HEK293T (cell line): ENCODE results near the gene NEMP2.

Experiments
- CTCF ChIA-PET: fragments of 350-600 bp; formaldehyde crosslinking; extraction: SDS; loops from one replicate; lab custom pipeline; 2021; ENCODE audit warnings: antibody characterized with exemption, inconsistent platforms; lab: Yijun Ruan, JAX
- POLR2A ChIA-PET: fragments of 350-600 bp; formaldehyde crosslinking; extraction: SDS; loops from one replicate; lab custom pipeline; 2020; ENCODE audit warnings: antibody characterized with exemption, inconsistent platforms; lab: Yijun Ruan, JAX
- DNase-seq: peaks from one replicate; pipeline ENCODE4 v3.0.0; 2012; ENCODE audit warnings: mixed read lengths; ENCODE audit errors: extremely low spot score
- ARNT ChIP-seq: fragments of 450-650 bp; IDR thresholded peaks from 2 replicates; pipeline ENCODE4 v1.6.1; 2017; ENCODE audit warnings: mild to moderate bottlenecking
- BHLHE40 ChIP-seq: fragments of 450-650 bp; IDR thresholded peaks from 2 replicates; pipeline ENCODE4 v1.6.1; 2016; ENCODE audit warnings: mild to moderate bottlenecking, moderate library complexity, borderline replicate concordance
- CTBP1 ChIP-seq: fragments of 450-650 bp; IDR thresholded peaks from 2 replicates; pipeline ENCODE4 v1.6.1; 2016; ENCODE audit warnings: borderline replicate concordance
- ELF4 ChIP-seq: fragments of 450-650 bp; IDR thresholded peaks from 2 replicates; pipeline ENCODE4 v1.6.1; 2017; ENCODE audit warnings: antibody characterized with exemption
- FOXA1 ChIP-seq: fragments of 450-650 bp; IDR thresholded peaks from 2 replicates; pipeline ENCODE4 v1.6.1; 2016; ENCODE audit warnings: mild to moderate bottlenecking
- FOXK2 ChIP-seq: fragments of 450-650 bp; IDR thresholded peaks from 2 replicates; pipeline ENCODE4 v1.6.1; 2016; ENCODE audit warnings: mild to moderate bottlenecking
- FOXM1 ChIP-seq: fragments of 450-650 bp; IDR thresholded peaks from 2 replicates; pipeline ENCODE4 v1.6.1; 2017; ENCODE audit warnings: mild to moderate bottlenecking, borderline replicate concordance
- HDGF ChIP-seq: fragments of 450-650 bp; IDR thresholded peaks from 2 replicates; pipeline ENCODE4 v1.6.1; 2017; ENCODE audit warnings: antibody characterized with exemption, borderline replicate concordance
- L3MBTL2 ChIP-seq: fragments of 450-650 bp; conservative IDR thresholded peaks from 2 replicates; pipeline ENCODE4 v1.6.1; 2016; ENCODE audit warnings: mild to moderate bottlenecking
- LEF1 ChIP-seq: fragments of 450-650 bp; IDR thresholded peaks from 2 replicates; pipeline ENCODE4 v1.6.1; 2017; ENCODE audit warnings: mild to moderate bottlenecking, borderline replicate concordance
- NFRKB ChIP-seq: fragments of 450-650 bp; IDR thresholded peaks from 2 replicates; pipeline ENCODE4 v1.6.1; 2016; ENCODE audit warnings: mild to moderate bottlenecking, moderate library complexity
- PKNOX1 ChIP-seq: fragments of 450-650 bp; IDR thresholded peaks from 2 replicates; pipeline ENCODE4 v1.6.1; 2016
- SP1 ChIP-seq: fragments of 450-650 bp; IDR thresholded peaks from 2 replicates; pipeline ENCODE4 v1.6.1; 2017
- SUZ12 ChIP-seq: fragments of 450-650 bp; IDR thresholded peaks from 2 replicates; pipeline ENCODE4 v1.6.1; 2016; ENCODE audit warnings: mild to moderate bottlenecking
- TARDBP ChIP-seq: fragments of 450-650 bp; IDR thresholded peaks from 2 replicates; pipeline ENCODE4 v1.6.1; 2016
- ZNF384 ChIP-seq: fragments of 450-650 bp; IDR thresholded peaks from 2 replicates; pipeline ENCODE4 v1.6.1; 2016

The NEMP2 gene

GRCh38 chr2:190457256-190457655, 77.3 kb downstream of the NEMP2 start:
- DNase-seq: no peak
- POLR2A ChIA-PET: no interaction called here
- CTCF ChIA-PET: no interaction called here
- TF ChIP-seq LEF1: no peak
- no peak for TF ChIP-seq FOXK2
- no peak for TF ChIP-seq FOXA1
- TF ChIP-seq NFRKB: no peak
- TF ChIP-seq CTBP1: no peak
- no peak for TF ChIP-seq PKNOX1
- TF ChIP-seq FOXM1: no peak
- TF ChIP-seq HDGF: no peak
- TF ChIP-seq ELF4: no peak
- TF ChIP-seq SP1: no peak
- no peak for TF ChIP-seq TARDBP
- TF ChIP-seq L3MBTL2: no peak
- no peak for TF ChIP-seq ARNT
- no peak for TF ChIP-seq ZNF384

GRCh38 chr2:190456833-190457232, 77.7 kb downstream of the NEMP2 start:
- TF ChIP-seq PKNOX1 (no peak), FOXM1 (no peak), TARDBP (no peak), NFRKB (no peak), CTBP1 (no peak), SUZ12 (no peak), L3MBTL2 (no peak), FOXK2 (no peak), SP1 (no peak), HDGF (no peak), ELF4 (no peak), LEF1 (no peak), BHLHE40 (no peak), ARNT (no peak), ZNF384 (no peak), FOXA1 (no peak)
- POLR2A ChIA-PET: no interaction called here
- CTCF ChIA-PET: no interaction called here
- no peak for DNase-seq

GRCh38 chr2:190455358-190456095, 79.0 kb downstream of the NEMP2 start:
- ChIA-PET CTCF (no interaction called here), POLR2A (no interaction called here)
- DNase-seq: no peak
- no peak for TF ChIP-seq BHLHE40
- TF ChIP-seq TARDBP: no peak
- no peak for TF ChIP-seq NFRKB
- TF ChIP-seq PKNOX1: no peak
- TF ChIP-seq LEF1: no peak
- TF ChIP-seq ELF4: no peak
- TF ChIP-seq CTBP1: no peak
- no peak for TF ChIP-seq ARNT
- no peak for TF ChIP-seq L3MBTL2

- TF ChIP-seq HDGF (no peak), SUZ12 (no peak), PKNOX1 (no peak), L3MBTL2 (no peak), LEF1 (no peak), NFRKB (no peak), TARDBP (no peak), FOXM1 (no peak), SP1 (no peak), CTBP1 (no peak)
- DNase-seq: no peak
- ChIA-PET POLR2A (no interaction called here), CTCF (no interaction called here)
Observed at GRCh38 chr2:190454795-190455194, 79.7 kb downstream of the NEMP2 start.
